SU-DHL-6 (cell line): Measurements from ENCODE around the gene EFNA5.

Experiments
- CTCF ChIP-seq: fragments of 200-600 bp; sonication (generic); IDR thresholded peaks from one replicate; pipeline ENCODE4 v1.5.1; 2017; ENCODE audit warnings: antibody characterized with exemption, mild to moderate bottlenecking, low read length, moderate library complexity; ENCODE audit not compliant: insufficient read depth, poor library complexity, severe bottlenecking
- EZH2phosphoT487 ChIP-seq: fragments of 200-600 bp; sonication (generic), shearing (Covaris generic); conservative IDR thresholded peaks from 2 replicates; pipeline ENCODE4 v1.6.1; 2018; ENCODE audit warnings: mild to moderate bottlenecking, antibody characterized with exemption, low read length, moderate library complexity, mixed read lengths

DNA sequence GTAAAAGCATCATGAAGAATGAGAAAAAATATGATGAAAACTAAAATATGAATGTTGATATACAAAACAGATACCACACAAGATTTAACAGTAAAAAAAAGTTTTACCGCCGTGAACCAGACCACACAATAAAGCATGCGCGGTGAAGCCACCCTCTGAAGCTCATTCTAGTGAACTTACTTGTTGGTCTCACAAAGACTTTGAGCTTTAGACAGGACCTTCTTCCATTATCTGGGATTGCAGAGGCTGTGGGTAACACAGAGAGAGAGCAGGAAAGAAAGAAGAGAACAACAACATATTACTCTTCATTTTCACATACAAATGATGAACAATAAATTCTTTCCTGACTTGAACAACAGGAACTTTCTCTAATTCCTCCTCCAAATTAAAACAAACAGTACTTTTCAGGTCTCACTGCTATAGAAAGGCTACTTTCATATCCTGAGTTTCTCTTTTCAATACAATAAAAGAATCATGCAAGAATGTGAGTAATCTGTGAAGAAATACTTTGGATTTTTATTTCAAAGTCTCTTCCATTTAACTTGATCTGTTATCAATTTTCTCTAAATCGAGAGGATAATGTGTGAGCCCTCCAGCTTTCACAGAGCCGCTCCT, 283.1 kb downstream of the EFNA5 start:
- TF ChIP-seq EZH2phosphoT487: no peak
- no peak for TF ChIP-seq CTCF
